D721Med (cell line): ENCODE data around the gene ALDOC.
A peak's percentile ranks its signal among the peaks of the same experiment; 100 is the strongest.

Source experiments
- DNase-seq: peaks from one replicate; pipeline ENCODE4 v3.0.0; 2011; ENCODE audit warnings: low spot score; ENCODE audit not compliant: insufficient read length
- FAIRE-seq: peaks from 2 replicates; lab custom pipeline; 2011; peaks lifted over from hg19 to GRCh38; lab: Jason Lieb, UNC
- CTCF ChIP-seq: IDR thresholded peaks from 2 replicates; pipeline ENCODE4 v1.5.1; 2012; ENCODE audit warnings: mild to moderate bottlenecking, control low read depth; ENCODE audit not compliant: insufficient read depth; ENCODE audit errors: missing control alignments

ALDOC gene

GRCh38 chr17:28569446-28569845, 7.2 kb downstream of the ALDOC start:
- no peak for DNase-seq
- FAIRE-seq: no peak
- TF ChIP-seq CTCF: no peak

- FAIRE-seq (no peak), DNase-seq (no peak)
- no peak for TF ChIP-seq CTCF
These were observed 9.1 kb downstream of the ALDOC start for GRCh38 chr17:28567604-28568003.

GRCh38 chr17:28563475-28563874, 13.2 kb downstream of the ALDOC start:
- no peak for DNase-seq
- no peak for TF ChIP-seq CTCF
- no peak for FAIRE-seq

DNA sequence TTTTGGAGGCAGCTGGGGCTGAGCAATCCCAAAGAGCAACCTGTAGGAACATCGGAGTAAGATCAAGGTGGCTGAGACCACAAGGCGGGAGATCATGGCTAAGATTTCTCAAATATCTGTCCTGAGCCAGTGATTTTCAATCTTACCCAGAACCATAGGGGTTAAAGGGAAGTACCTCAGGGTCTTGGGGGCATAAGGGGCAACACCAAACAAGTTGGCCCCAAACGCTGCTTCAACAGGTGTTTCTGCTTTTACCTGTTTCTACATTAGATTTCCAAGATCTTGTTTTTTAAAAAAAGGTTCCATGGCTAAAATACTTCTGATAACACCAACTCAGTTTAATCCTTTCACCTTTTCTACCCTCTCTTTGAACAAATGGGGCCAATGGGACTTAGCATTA, 21.7 kb downstream of the ALDOC start:
- TF ChIP-seq CTCF: no peak
- DNase-seq (no peak), FAIRE-seq (no peak)

- peak; percentile 25 for TF ChIP-seq CTCF
- DNase-seq (no peak), FAIRE-seq (no peak)
These were observed 22.1 kb downstream of the ALDOC start for GRCh38 chr17:28554565-28554964.

GRCh38 chr17:28553000-28553505, 23.6 kb downstream of the ALDOC start:
- TF ChIP-seq CTCF: no peak
- no peak for DNase-seq
- no peak for FAIRE-seq

GRCh38 chr17:28552176-28552999, 24.3 kb downstream of the ALDOC start, which contains the start of gene UNC119:
Gene UNC119, minus strand, starts transcription at chr17:28552624. Its CDS starts 67 bp downstream, at chr17:28552557.
- no peak for TF ChIP-seq CTCF
- no peak for FAIRE-seq
- peak; percentile 81 for DNase-seq
